K562 (cell line): Measurements from ENCODE around the gene ATXN1. TPM values are rescaled to one million over a fixed set of nuclear protein-coding genes. Genes with fewer than 3 reads are reported as not detected.

ENCODE experiments used
- ATAC-seq: fragments of 200-7000 bp; cut with Tn5 transposase; 3 replicates; pipeline ENCODE4 v1.9.1; 2020; ENCODE audit warnings: moderate library complexity
- BruUV-seq: library from RNA; stranded (reverse); fragments of 400-500 nt; replicated peaks from 2 replicates; lab custom pipeline; 2021; lab: Mats Ljungman, UMichigan
- CTCF ChIA-PET: fragments of 300-600 bp; formaldehyde crosslinking; extraction: SDS; loops from one replicate; lab custom pipeline; 2021; ENCODE audit warnings: low intra/inter-chr PET ratio; lab: Yijun Ruan, JAX
- POLR2A ChIA-PET: fragments of 300-600, 350-650 bp; sonication (Branson Sonifier 250); formaldehyde crosslinking; extraction: SDS; loops from one replicate; lab custom pipeline; 2021; ENCODE audit warnings: antibody characterized with exemption, inconsistent platforms; lab: Yijun Ruan, JAX
- DNase-seq, 4 experiments: peaks; one replicate each; pipeline versions ENCODE4 v3.0.0 to v3.0.0-alpha.2; 2011 to 2018; ENCODE audit warnings: low spot score in 3 of 4, mixed read lengths in 3 of 4; ENCODE audit errors: extremely low read depth in 1 of 4
- FAIRE-seq: peaks from 2 replicates; lab custom pipeline; 2011; peaks lifted over from hg19 to GRCh38; lab: Jason Lieb, UNC
- H2AFZ ChIP-seq: 2 replicates; pipeline ENCODE4 v1.6.0; 2011; ENCODE audit warnings: low read depth, low read length, control low read depth, inconsistent platforms
- H3K27ac ChIP-seq: fragments of 200-600 bp; 3 replicates; pipeline ENCODE4 v1.8.0; 2011; ENCODE audit warnings: low read depth, mild to moderate bottlenecking, control low read depth, inconsistent platforms, low read length, moderate library complexity, mixed read lengths; ENCODE audit errors: extremely low read depth
- H3K27me3 ChIP-seq, 2 experiments: fragments of 300-600 bp in 1 of 2; 2 replicates in 1 of 2; 3 replicates in 1 of 2; pipeline versions ENCODE4 v1.6.0 to v1.8.0; 2011; ENCODE audit warnings: inconsistent platforms in 2 of 2, low read length in 2 of 2, mild to moderate bottlenecking in 1 of 2, mixed read lengths in 1 of 2, moderate library complexity in 1 of 2; ENCODE audit not compliant: control insufficient read depth in 2 of 2, insufficient read depth in 2 of 2
- H3K36me3 ChIP-seq: fragments of 300-600 bp; 3 replicates; pipeline ENCODE4 v1.8.0; 2011; ENCODE audit warnings: mild to moderate bottlenecking, low read length, inconsistent platforms; ENCODE audit not compliant: control insufficient read depth, insufficient read depth
- H3K4me1 ChIP-seq, 2 experiments: fragments of 200-600 bp in 1 of 2; replicated peaks in 1 of 2; 2 replicates in 1 of 2; 3 replicates in 1 of 2; pipeline versions ENCODE4 v1.5.1 to v1.8.0; 2011; ENCODE audit warnings: inconsistent platforms in 2 of 2, low read length in 2 of 2, mild to moderate bottlenecking in 1 of 2, mixed read lengths in 1 of 2, moderate library complexity in 1 of 2; ENCODE audit not compliant: control insufficient read depth in 2 of 2, insufficient read depth in 2 of 2
- H3K4me2 ChIP-seq: 2 replicates; pipeline ENCODE4 v1.6.1; 2011; ENCODE audit warnings: low read length, control low read depth, inconsistent platforms, mixed read lengths; ENCODE audit not compliant: insufficient read depth
- H3K4me3 ChIP-seq: fragments of 200-600 bp; sonication (generic), shearing (Covaris generic); 2 replicates; pipeline ENCODE4 v1.5.1; 2016; ENCODE audit warnings: control low read depth, inconsistent platforms
- H3K79me2 ChIP-seq: fragments of 200-600 bp; 3 replicates; pipeline ENCODE4 v1.8.0; 2011; ENCODE audit warnings: low read length, inconsistent platforms; ENCODE audit not compliant: control insufficient read depth, insufficient read depth
- H3K9ac ChIP-seq, 2 experiments: 2 replicates each; pipeline versions ENCODE4 v1.6.0 to v1.6.1; 2011; ENCODE audit warnings: low read depth in 2 of 2, low read length in 2 of 2, control low read depth in 1 of 2, inconsistent platforms in 1 of 2, mild to moderate bottlenecking in 1 of 2, mixed read lengths in 1 of 2; ENCODE audit not compliant: insufficient read depth in 1 of 2
- H3K9me1 ChIP-seq: one replicate; pipeline ENCODE4 v1.6.0; 2011; ENCODE audit warnings: inconsistent platforms, mild to moderate bottlenecking, low read length, moderate library complexity; ENCODE audit not compliant: control insufficient read depth, insufficient read depth
- H3K9me3 ChIP-seq: replicated peaks from 2 replicates; pipeline ENCODE4 v1.5.1; 2011; ENCODE audit warnings: low read depth, low read length, inconsistent platforms; ENCODE audit not compliant: control insufficient read depth, insufficient read depth
- H4K20me1 ChIP-seq: replicated peaks from 2 replicates; pipeline ENCODE4 v1.6.1; 2011; ENCODE audit warnings: low read length, inconsistent platforms, mixed read lengths; ENCODE audit not compliant: control insufficient read depth, insufficient read depth
- C11orf30 ChIP-seq: fragments of 450-650 bp; IDR thresholded peaks from 2 replicates; pipeline ENCODE4 v1.6.1; 2016; ENCODE audit warnings: low read depth, mild to moderate bottlenecking
- CREB1 ChIP-seq, 2 experiments: sonication (generic) in 1 of 2; formaldehyde crosslinking in 1 of 2; IDR thresholded peaks; 2 replicates each; pipeline versions ENCODE4 v1.6.1 to v1.8.0; 2012 to 2022; ENCODE audit warnings: inconsistent platforms in 1 of 2, mild to moderate bottlenecking in 1 of 2, missing genetic modification reagents in 1 of 2, moderate library complexity in 1 of 2
- MAFG ChIP-seq: fragments of 450-650 bp; conservative IDR thresholded peaks from 2 replicates; pipeline ENCODE4 v1.6.1; 2016; ENCODE audit warnings: missing genetic modification characterization, missing compliant biosample characterization
- MEIS2 ChIP-seq: fragments of 450-650 bp; IDR thresholded peaks from 2 replicates; pipeline ENCODE4 v1.6.1; 2014; ENCODE audit warnings: mild to moderate bottlenecking; ENCODE audit not compliant: partially characterized antibody
- NFE2 ChIP-seq: IDR thresholded peaks from 2 replicates; pipeline ENCODE4 v1.6.1; 2014; ENCODE audit warnings: antibody characterized with exemption, low read depth
- PHF20 ChIP-seq: fragments of 450-650 bp; IDR thresholded peaks from 2 replicates; pipeline ENCODE4 v1.6.1; 2018; ENCODE audit not compliant: partially characterized antibody
- PTBP1 ChIP-seq: fragments of 200-400 bp; formaldehyde crosslinking; IDR thresholded peaks from 2 replicates; pipeline ENCODE4 v1.6.1; 2017; ENCODE audit warnings: low read depth, low read length
- RBFOX2 ChIP-seq: fragments of 200-400 bp; formaldehyde crosslinking; IDR thresholded peaks from 2 replicates; pipeline ENCODE4 v1.6.1; 2017; ENCODE audit warnings: low read depth, mild to moderate bottlenecking, low read length, moderate library complexity
- SMARCA4 ChIP-seq: fragments of 450-650 bp; IDR thresholded peaks from 2 replicates; pipeline ENCODE4 v1.6.1; 2016
- SNAPC5 ChIP-seq: fragments of 250-450 bp; sonication (Bioruptor Pico); IDR thresholded peaks from 2 replicates; pipeline ENCODE4 v1.8.0; 2021; ENCODE audit warnings: moderate library complexity, mild to moderate bottlenecking, inconsistent platforms
- U2AF1 ChIP-seq: fragments of 200-400 bp; formaldehyde crosslinking; optimal IDR thresholded peaks from 2 replicates; pipeline ENCODE3; 2017; ENCODE audit warnings: mild to moderate bottlenecking, low read depth, low read length, moderate library complexity
- XRCC3 ChIP-seq: fragments of 450-650 bp; IDR thresholded peaks from 2 replicates; pipeline ENCODE4 v1.6.1; 2017; ENCODE audit warnings: mild to moderate bottlenecking, moderate library complexity
- ZNF316 ChIP-seq: fragments of 450-650 bp; IDR thresholded peaks from 2 replicates; pipeline ENCODE4 v1.6.1; 2016
- WGBS: fragments of 100-300 bp; shearing (Covaris generic); methylation state at CpG from one replicate; pipeline ENCODE4 v1.1.6; 2016; ENCODE audit warnings: low coverage, mixed read lengths; ENCODE audit not compliant: insufficient coverage; ENCODE audit errors: missing lambda C conversion rate; 5-methylcytosine and 5-hydroxymethylcytosine counted together
- in situ Hi-C: fragments of 300-500 bp; cut with MboI; formaldehyde crosslinking; loops from 4 replicates; pipeline ENCODE4 v1.15.0; 2018; ENCODE audit warnings: inconsistent platforms, mixed read lengths
- intact Hi-C: fragments of 100-400 bp; cut with micrococcal nuclease; formaldehyde crosslinking; loops from 2 replicates; pipeline ENCODE4 v1.14.2; 2022
- polyA plus RNA-seq, 8 experiments: library from polyadenylated mRNA; depleted of rRNA in 4 of 8; stranded (reverse) in 5 of 8; unstranded in 3 of 8; fragments of >200 nt; fragmentation: Nextera tagmentation in 2 of 8; fragmentation: Illumina TruSeq in 1 of 8; extraction: Ambion mirVana in 2 of 8; extraction: Trizol in 1 of 8; gene quantifications; 2 replicates each; pipeline versions ENCODE4 v1.2.1 to v1.2.3, GENCODE V29; 2011 to 2014; ENCODE audit warnings: inconsistent platforms in 1 of 8, missing spikeins in 1 of 8
- total RNA-seq, 7 experiments: library from RNA; depleted of rRNA in 6 of 7; stranded (reverse); fragments of >200 nt in 6 of 7; fragmentation: Illumina TruSeq in 2 of 7; extraction: Trizol in 2 of 7; gene quantifications; 2 replicates each; pipeline versions ENCODE4 v1.2.1 to v1.2.3, GENCODE V29; 2011 to 2021; ENCODE audit warnings: low replicate concordance in 1 of 7
- TF ChIP-seq, protein P1 (sequence below), 2 experiments: fragments of 450-650 bp in 1 of 2; sonication (generic) in 1 of 2; formaldehyde crosslinking in 1 of 2; IDR thresholded peaks in 1 of 2; conservative IDR thresholded peaks in 1 of 2; 2 replicates each; pipeline versions ENCODE4 v1.6.1 to v1.8.1; 2016 to 2023; ENCODE audit warnings: mild to moderate bottlenecking in 2 of 2, moderate library complexity in 2 of 2, inconsistent platforms in 1 of 2, missing genetic modification reagents in 1 of 2

Gene ATXN1
- total and polyA plus RNA-seq, 9 of the 15 experiments (the other 6 are each of a cell fraction or from before 2014, with no cell fraction given): under 0.01 to 1.2 (median 0.58) TPM

DNA sequence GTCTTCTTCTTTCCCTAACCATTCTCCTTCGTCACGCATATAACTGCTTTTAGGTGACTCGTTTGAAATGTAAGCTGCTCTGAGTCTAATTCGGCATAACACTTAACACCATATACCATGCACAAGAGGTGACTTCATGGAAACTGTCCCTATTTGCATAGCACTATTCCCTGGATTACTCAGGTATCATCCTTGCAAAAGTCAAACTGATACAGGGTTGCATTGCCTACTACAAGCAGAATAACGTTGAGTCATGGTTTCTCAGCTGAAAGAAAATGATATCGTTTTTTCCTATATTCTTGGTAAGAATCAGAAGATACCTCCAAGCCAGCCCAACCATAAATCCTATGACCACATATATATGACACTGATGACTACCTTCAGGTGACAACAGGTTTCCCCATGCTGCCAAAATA, 227.5 kb downstream of the ATXN1 start:
- H3K27ac ChIP-seq: no peak overlapping the region
- H3K9me1 ChIP-seq: no peaks in the 10 kb centered on the region
- H2AFZ ChIP-seq: no peak overlapping the region
- intact Hi-C loops (no loop called here), in situ Hi-C loops (no loop called here)
- DNase-seq (no peak), ATAC-seq (no peak), FAIRE-seq (no peak)
- H3K4me1 ChIP-seq: no peaks in the 10 kb centered on the region
- peaks cover 3 to 4% of the 10 kb centered on the region in 2 experiments; a peak in 2 of 5 replicates for H3K27me3 ChIP-seq
- H3K79me2 ChIP-seq: no peaks in the 10 kb centered on the region
- 0% methylated on average over 6 of the region's 6 CpGs for WGBS
- BruUV-seq: no TSS peak
- H3K4me2 ChIP-seq: no peak overlapping the region
- H3K4me3 ChIP-seq: no peak overlapping the region
- no peaks in the 10 kb centered on the region for H3K9me3 ChIP-seq
- ChIA-PET POLR2A (no interaction called here), CTCF (no interaction called here)
- H3K9ac ChIP-seq: no peak overlapping the region
- no peaks in the 10 kb centered on the region for H4K20me1 ChIP-seq
- H3K36me3 ChIP-seq: no peaks in the 10 kb centered on the region
- TF ChIP-seq XRCC3 (no peak), PHF20 (no peak), MEIS2 (peak; percentile 36), NFE2 (0 out of 2 replicates have a peak, but pooled peaks have one; percentile 24), SNAPC5 (CRISPR knock-in tag) (no peak), PTBP1 (no peak), SMARCA4 (no peak), RBFOX2 (no peak), C11orf30 (peak; percentile 34; the same call in 1 of the 2 replicates), ZNF316 (peak; percentile 66), CREB1 (IDR thresholded peaks at IDR 0.05) (no peak), CREB1 (CRISPR knock-in tag; IDR thresholded peaks at IDR 0.05) (no peak), MAFG (peak; percentile 72), U2AF1 (no peak)
- TF ChIP-seq, protein P1, sequence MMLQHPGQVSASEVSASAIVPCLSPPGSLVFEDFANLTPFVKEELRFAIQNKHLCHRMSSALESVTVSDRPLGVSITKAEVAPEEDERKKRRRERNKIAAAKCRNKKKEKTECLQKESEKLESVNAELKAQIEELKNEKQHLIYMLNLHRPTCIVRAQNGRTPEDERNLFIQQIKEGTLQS (IDR thresholded peaks at IDR 0.05): 0 out of 2 replicates have a peak, but pooled peaks have one; percentile 17
- TF ChIP-seq, protein P1 (CRISPR knock-in tag; conservative IDR thresholded peaks at IDR 0.05): no peak
